ENCODE data around the gene GTF2A1L.

- TF ChIP-seq CTCF (conservative IDR thresholded peaks at IDR 0.05; ENCODE audit: low read depth, low read length), result no peak
- no peak for TF ChIP-seq EZH2 (IDR thresholded peaks at IDR 0.05; ENCODE audit: borderline replicate concordance, low read depth, low read length, poor library complexity, severe bottlenecking)
Measured at GRCh38 chr2:48691935-48692691, 74.5 kb downstream of the GTF2A1L start.

Data from A673 (cell line).